OCI-LY7 (cell line): ENCODE results near the gene C10orf71.

Experiments used
- CTCF ChIP-seq: fragments of 200-600 bp; sonication (generic); conservative IDR thresholded peaks from 2 replicates; pipeline ENCODE4 v1.5.1; 2014; ENCODE audit warnings: mild to moderate bottlenecking, antibody characterized with exemption, low read length, moderate library complexity, mixed read lengths
- EZH2phosphoT487 ChIP-seq: fragments of 200-600 bp; sonication (generic); IDR thresholded peaks from 2 replicates; pipeline ENCODE4 v1.6.1; 2018; ENCODE audit warnings: low read depth, borderline replicate concordance, mild to moderate bottlenecking, mixed run types, antibody characterized with exemption, low read length, moderate library complexity, mixed read lengths

DNA sequence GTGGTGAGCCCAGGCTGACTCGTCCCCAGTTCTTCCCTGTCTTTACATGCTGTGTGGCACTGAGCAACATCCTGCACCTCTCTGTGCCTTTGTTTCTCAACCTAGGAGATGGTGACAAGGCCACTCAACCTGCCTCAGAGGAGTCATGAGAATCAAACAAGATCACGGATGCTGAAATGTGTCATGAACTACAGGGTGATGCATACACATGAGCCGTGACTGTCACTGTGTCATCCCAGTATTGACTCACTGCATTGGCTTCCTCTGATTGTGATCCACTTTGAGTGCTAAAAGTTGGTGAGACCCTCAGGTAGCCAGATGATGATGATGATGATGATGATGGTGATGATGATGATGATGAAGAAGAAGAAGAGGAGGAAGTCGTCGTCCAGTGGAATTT, 11.5 kb downstream of the C10orf71 start:
- no peak for TF ChIP-seq CTCF
- TF ChIP-seq EZH2phosphoT487, result no peak
